ENCODE measurements around the gene EPOP. TPM values are rescaled to one million over a fixed set of nuclear protein-coding genes. Genes with fewer than 3 reads are reported as not detected.

The EPOP gene
- total and polyA plus RNA-seq, 2 of the 13 experiments (the other 11 are each of a cell fraction or from before 2014, with no cell fraction given) = 14.7 to 37.8 TPM

- TF ChIP-seq POGZ (CRISPR knock-in tag; IDR thresholded peaks at IDR 0.05) (no peak), GZF1 (CRISPR knock-in tag; IDR thresholded peaks at IDR 0.05) (no peak), NR2F6 (IDR thresholded peaks at IDR 0.05) (no peak), NR2F6 (CRISPR knock-in tag; IDR thresholded peaks at IDR 0.05) (no peak), SOX13 (IDR thresholded peaks at IDR 0.05) (peak; percentile 5; the same call in 1 of the 2 replicates), SOX13 (CRISPR knock-in tag; conservative IDR thresholded peaks at IDR 0.05 in 1 of 2, IDR thresholded peaks at IDR 0.05 in 1 of 2) (0 out of 4 replicates have a peak, but pooled peaks of 1 of the 2 experiments have one; percentile 18), TFE3 (CRISPR knock-in tag; IDR thresholded peaks at IDR 0.05) (no peak), MEIS2 (CRISPR knock-in tag; IDR thresholded peaks at IDR 0.05) (no peak), DBP (CRISPR knock-in tag; IDR thresholded peaks at IDR 0.05; ENCODE audit: not compliant biosample characterization) (peak; percentile 72), ZNF891 (CRISPR knock-in tag; IDR thresholded peaks at IDR 0.05) (peak; percentile 1; the same call in 1 of the 2 replicates), MED1 (CRISPR knock-in tag; IDR thresholded peaks at IDR 0.05) (no peak), ZNF749 (CRISPR knock-in tag; IDR thresholded peaks at IDR 0.05; ENCODE audit: borderline replicate concordance) (no peak), ZNF672 (CRISPR knock-in tag; IDR thresholded peaks at IDR 0.05) (0 out of 2 replicates have a peak, but pooled peaks have one; percentile 44), ZNF678 (CRISPR knock-in tag; IDR thresholded peaks at IDR 0.05) (no peak), ZNF230 (CRISPR knock-in tag; IDR thresholded peaks at IDR 0.05) (no peak), ATF7-NPFF (CRISPR knock-in tag; IDR thresholded peaks at IDR 0.05; ENCODE audit: low read depth) (peak; percentile 14; the same call in 1 of the 2 replicates), ZNF225 (CRISPR knock-in tag; IDR thresholded peaks at IDR 0.05) (0 out of 2 replicates have a peak, but pooled peaks have one; percentile 39), E2F1 (CRISPR knock-in tag; IDR thresholded peaks at IDR 0.05) (no peak), ZNF180 (CRISPR knock-in tag; IDR thresholded peaks at IDR 0.05; ENCODE audit: borderline replicate concordance, low read depth) (0 out of 2 replicates have a peak, but pooled peaks have one; percentile 22), ISX (CRISPR knock-in tag; conservative IDR thresholded peaks at IDR 0.05) (no peak), MAF1 (CRISPR knock-in tag; IDR thresholded peaks at IDR 0.05; ENCODE audit: borderline replicate concordance) (no peak; the same call in 1 of the 2 replicates)
- TF ChIP-seq, protein P1, sequence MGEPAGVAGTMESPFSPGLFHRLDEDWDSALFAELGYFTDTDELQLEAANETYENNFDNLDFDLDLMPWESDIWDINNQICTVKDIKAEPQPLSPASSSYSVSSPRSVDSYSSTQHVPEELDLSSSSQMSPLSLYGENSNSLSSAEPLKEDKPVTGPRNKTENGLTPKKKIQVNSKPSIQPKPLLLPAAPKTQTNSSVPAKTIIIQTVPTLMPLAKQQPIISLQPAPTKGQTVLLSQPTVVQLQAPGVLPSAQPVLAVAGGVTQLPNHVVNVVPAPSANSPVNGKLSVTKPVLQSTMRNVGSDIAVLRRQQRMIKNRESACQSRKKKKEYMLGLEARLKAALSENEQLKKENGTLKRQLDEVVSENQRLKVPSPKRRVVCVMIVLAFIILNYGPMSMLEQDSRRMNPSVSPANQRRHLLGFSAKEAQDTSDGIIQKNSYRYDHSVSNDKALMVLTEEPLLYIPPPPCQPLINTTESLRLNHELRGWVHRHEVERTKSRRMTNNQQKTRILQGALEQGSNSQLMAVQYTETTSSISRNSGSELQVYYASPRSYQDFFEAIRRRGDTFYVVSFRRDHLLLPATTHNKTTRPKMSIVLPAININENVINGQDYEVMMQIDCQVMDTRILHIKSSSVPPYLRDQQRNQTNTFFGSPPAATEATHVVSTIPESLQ (CRISPR knock-in tag; conservative IDR thresholded peaks at IDR 0.05) = no peak
- TF ChIP-seq, protein P2, sequence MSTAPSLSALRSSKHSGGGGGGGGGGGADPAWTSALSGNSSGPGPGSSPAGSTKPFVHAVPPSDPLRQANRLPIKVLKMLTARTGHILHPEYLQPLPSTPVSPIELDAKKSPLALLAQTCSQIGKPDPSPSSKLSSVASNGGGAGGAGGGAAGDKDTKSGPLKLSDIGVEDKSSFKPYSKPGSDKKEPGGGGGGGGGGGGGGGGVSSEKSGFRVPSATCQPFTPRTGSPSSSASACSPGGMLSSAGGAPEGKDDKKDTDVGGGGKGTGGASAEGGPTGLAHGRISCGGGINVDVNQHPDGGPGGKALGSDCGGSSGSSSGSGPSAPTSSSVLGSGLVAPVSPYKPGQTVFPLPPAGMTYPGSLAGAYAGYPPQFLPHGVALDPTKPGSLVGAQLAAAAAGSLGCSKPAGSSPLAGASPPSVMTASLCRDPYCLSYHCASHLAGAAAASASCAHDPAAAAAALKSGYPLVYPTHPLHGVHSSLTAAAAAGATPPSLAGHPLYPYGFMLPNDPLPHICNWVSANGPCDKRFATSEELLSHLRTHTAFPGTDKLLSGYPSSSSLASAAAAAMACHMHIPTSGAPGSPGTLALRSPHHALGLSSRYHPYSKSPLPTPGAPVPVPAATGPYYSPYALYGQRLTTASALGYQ (CRISPR knock-in tag; IDR thresholded peaks at IDR 0.05) = no peak
Measured at GRCh38 chr17:38657824-38658740, 16.7 kb downstream of the EPOP start (continued).
